Measurements from ENCODE around the gene ST7L.

ST7L gene

DNA sequence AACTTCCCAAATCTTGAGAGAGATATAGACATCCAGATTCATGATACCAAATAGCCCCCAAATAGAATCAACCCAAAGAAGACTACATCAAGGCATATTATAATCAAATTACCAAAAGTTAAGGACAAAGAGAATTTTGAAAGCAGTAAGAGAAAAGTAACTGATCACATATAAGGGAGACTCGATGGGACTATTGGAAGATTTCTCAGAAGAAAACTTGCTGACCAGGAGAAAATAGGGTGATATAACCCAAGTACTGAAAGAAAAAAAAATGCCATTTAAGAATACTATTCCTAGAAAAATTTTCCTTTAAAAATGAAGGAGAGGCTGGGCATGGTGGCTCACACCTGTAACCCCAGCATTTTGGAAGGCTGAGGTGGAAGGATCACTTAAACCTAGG is 140.6 kb downstream of the ST7L start:
- DNase-seq = no peak

DNA sequence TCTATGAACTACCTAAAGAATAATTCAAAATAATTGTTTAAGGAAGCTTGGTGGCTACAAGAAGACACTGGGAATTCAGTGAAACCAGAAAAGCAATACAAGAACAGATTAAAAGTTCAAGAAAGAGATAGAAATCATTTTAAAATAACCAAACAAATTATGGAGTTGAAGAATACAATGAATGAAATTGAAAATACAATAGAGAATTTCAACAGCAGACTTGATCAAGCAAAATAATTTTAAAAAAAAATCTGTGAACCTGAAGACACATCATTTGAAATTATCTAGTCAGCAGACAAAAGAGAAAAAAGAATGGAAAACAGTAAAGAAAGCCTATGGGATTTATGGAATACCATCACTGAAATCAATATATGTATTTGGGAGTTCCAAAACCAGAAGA is 141.4 kb downstream of the ST7L start:
- no peak for DNase-seq
